HepG2 (cell line): ENCODE results near the gene ZNF414. TPM values are rescaled to one million over a fixed set of nuclear protein-coding genes. Genes with fewer than 3 reads are reported as not detected.

Experiments used
- HHEX ChIP-seq: IDR thresholded peaks from 2 replicates; pipeline ENCODE4 v1.6.1; 2016; ENCODE audit warnings: control low read depth
- HOXA3 ChIP-seq: sonication (generic); formaldehyde crosslinking; IDR thresholded peaks from 2 replicates; pipeline ENCODE4 v1.5.0; 2020; ENCODE audit warnings: missing genetic modification reagents
- KAT2B ChIP-seq: fragments of 150-350 bp; IDR thresholded peaks from 2 replicates; pipeline ENCODE4 v1.6.1; 2014; ENCODE audit warnings: low read depth, low read length, borderline replicate concordance
- MIXL1 ChIP-seq: IDR thresholded peaks from 2 replicates; pipeline ENCODE4 v1.6.1; 2016
- NR2F1 ChIP-seq, 2 experiments: fragments of 450-650 bp in 1 of 2; formaldehyde crosslinking in 1 of 2; IDR thresholded peaks; 2 replicates each; pipeline versions ENCODE4 v1.5.0 to v1.6.1; 2016 to 2020; ENCODE audit warnings: mild to moderate bottlenecking in 1 of 2, missing compliant biosample characterization in 1 of 2, missing genetic modification reagents in 1 of 2, moderate library complexity in 1 of 2
- NRL ChIP-seq: sonication (generic); formaldehyde crosslinking; IDR thresholded peaks from 2 replicates; pipeline ENCODE4 v1.5.0; 2020; ENCODE audit warnings: missing genetic modification reagents, mild to moderate bottlenecking, moderate library complexity, borderline replicate concordance
- PAWR ChIP-seq: sonication (generic); formaldehyde crosslinking; IDR thresholded peaks from 2 replicates; pipeline ENCODE4 v1.4.0; 2020; ENCODE audit warnings: missing genetic modification reagents, mild to moderate bottlenecking, borderline replicate concordance
- PHF20 ChIP-seq: sonication (generic); formaldehyde crosslinking; IDR thresholded peaks from 2 replicates; pipeline ENCODE4 v1.5.0; 2020; ENCODE audit warnings: mild to moderate bottlenecking, missing genetic modification reagents
- POLR2AphosphoS5 ChIP-seq: IDR thresholded peaks from 2 replicates; pipeline ENCODE4 v1.6.1; 2012; ENCODE audit warnings: low read depth, low read length
- ZBTB8A ChIP-seq: sonication (generic); formaldehyde crosslinking; IDR thresholded peaks from 2 replicates; pipeline ENCODE4 v1.4.0; 2020; ENCODE audit warnings: mild to moderate bottlenecking, low read depth, missing genetic modification reagents, borderline replicate concordance
- ZNF337 ChIP-seq: sonication (generic); formaldehyde crosslinking; IDR thresholded peaks from 2 replicates; pipeline ENCODE4 v1.5.1; 2020; ENCODE audit warnings: missing genetic modification reagents, low read depth, mild to moderate bottlenecking, borderline replicate concordance
- ZNF350 ChIP-seq: sonication (generic); formaldehyde crosslinking; IDR thresholded peaks from 2 replicates; pipeline ENCODE4 v1.4.0; 2020; ENCODE audit warnings: mild to moderate bottlenecking, low read depth, missing genetic modification reagents, borderline replicate concordance
- ZNF839 ChIP-seq: sonication (generic); formaldehyde crosslinking; IDR thresholded peaks from 2 replicates; pipeline ENCODE4 v1.4.0; 2020; ENCODE audit warnings: missing genetic modification reagents, mild to moderate bottlenecking, borderline replicate concordance
- ZNF879 ChIP-seq: sonication (generic); formaldehyde crosslinking; IDR thresholded peaks from 2 replicates; pipeline ENCODE4 v1.8.1; 2023; ENCODE audit warnings: missing genetic modification reagents
- polyA plus RNA-seq, 8 experiments: library from polyadenylated mRNA; depleted of rRNA in 3 of 8; stranded (reverse) in 7 of 8; unstranded in 1 of 8; fragments of >200 nt; fragmentation: Illumina TruSeq in 4 of 8; extraction: Trizol in 4 of 8; gene quantifications; 2 replicates each; pipeline versions ENCODE4 v1.2.1 to v1.2.3, GENCODE V29; 2011 to 2016; ENCODE audit warnings: low read depth in 4 of 8, missing spikeins in 1 of 8, mixed read lengths in 1 of 8; ENCODE audit not compliant: insufficient read depth in 1 of 8
- total RNA-seq, 5 experiments: library from RNA; depleted of rRNA; stranded (reverse); fragments of >200 nt; fragmentation: Illumina TruSeq; extraction: Trizol; gene quantifications; 2 replicates each; pipeline ENCODE4 v1.2.3, GENCODE V29; 2016; ENCODE audit warnings: low read depth in 1 of 5
- TF ChIP-seq, protein P1 (sequence below): sonication (generic); formaldehyde crosslinking; IDR thresholded peaks from 2 replicates; pipeline ENCODE4 v1.5.0; 2020; ENCODE audit warnings: missing genetic modification reagents
- TF ChIP-seq, protein P2 (sequence below): sonication (generic); formaldehyde crosslinking; IDR thresholded peaks from 2 replicates; pipeline ENCODE4 v1.4.0; 2020; ENCODE audit warnings: missing genetic modification reagents
- TF ChIP-seq, protein P3 (sequence below): sonication (generic); formaldehyde crosslinking; IDR thresholded peaks from 2 replicates; pipeline ENCODE4 v1.4.0; 2020; ENCODE audit warnings: missing genetic modification reagents
- TF ChIP-seq, protein P4 (sequence below), 2 experiments: sonication (generic) in 1 of 2; formaldehyde crosslinking in 1 of 2; IDR thresholded peaks; 2 replicates each; pipeline versions ENCODE4 v1.4.0 to v1.6.1; 2018 to 2020; ENCODE audit warnings: missing genetic modification reagents in 2 of 2, borderline replicate concordance in 1 of 2, low read depth in 1 of 2, mild to moderate bottlenecking in 1 of 2, missing biosample characterization in 1 of 2
- TF ChIP-seq, protein P5 (sequence below): sonication (generic); formaldehyde crosslinking; IDR thresholded peaks from 2 replicates; pipeline ENCODE4 v1.4.0; 2020; ENCODE audit warnings: missing genetic modification reagents, borderline replicate concordance

ZNF414 gene
- total and polyA plus RNA-seq, 2 of the 13 experiments (the other 11 are each of a cell fraction or from before 2014, with no cell fraction given), result 2.5 to 4.0 TPM

DNA sequence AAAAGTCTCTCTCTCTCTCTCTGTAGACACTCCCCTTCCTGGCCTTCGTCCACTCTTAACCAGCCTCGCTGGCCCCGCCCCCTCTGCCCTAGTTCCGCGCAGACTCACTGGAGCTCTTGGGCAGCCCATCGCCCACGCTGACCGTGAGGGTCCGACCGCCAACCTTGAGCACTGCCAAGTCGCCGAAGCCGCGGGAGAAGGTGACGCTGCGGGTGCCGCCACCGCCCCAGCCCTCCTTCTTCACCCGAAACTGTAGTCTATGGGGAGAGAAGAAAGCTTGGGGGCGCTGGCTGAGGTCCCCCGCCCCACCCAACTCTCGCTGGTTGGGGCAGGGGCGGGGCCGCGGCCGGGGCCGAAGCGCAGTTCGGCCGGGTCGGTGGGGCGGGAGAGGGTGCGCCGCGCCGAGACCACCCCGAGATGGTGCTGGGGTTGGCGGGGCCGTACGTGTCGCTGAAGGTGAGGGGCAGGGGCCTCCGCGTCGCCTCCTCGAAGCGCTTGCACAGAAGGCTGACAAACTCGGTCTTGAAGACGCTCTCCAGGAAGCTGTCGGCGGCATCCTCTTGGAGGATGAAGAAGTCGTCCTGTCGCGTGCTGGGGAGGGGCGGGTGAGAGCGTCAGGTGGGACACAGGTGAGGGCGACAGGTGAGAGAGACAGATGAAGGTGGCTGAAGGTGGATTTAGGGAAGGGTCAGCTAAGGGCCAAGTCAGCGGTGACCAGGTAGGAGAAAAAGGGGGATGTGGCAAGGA lies 12.6 kb upstream of the ZNF414 start (continued):
- TF ChIP-seq, protein P1, sequence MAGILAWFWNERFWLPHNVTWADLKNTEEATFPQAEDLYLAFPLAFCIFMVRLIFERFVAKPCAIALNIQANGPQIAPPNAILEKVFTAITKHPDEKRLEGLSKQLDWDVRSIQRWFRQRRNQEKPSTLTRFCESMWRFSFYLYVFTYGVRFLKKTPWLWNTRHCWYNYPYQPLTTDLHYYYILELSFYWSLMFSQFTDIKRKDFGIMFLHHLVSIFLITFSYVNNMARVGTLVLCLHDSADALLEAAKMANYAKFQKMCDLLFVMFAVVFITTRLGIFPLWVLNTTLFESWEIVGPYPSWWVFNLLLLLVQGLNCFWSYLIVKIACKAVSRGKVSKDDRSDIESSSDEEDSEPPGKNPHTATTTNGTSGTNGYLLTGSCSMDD, result no peak
- TF ChIP-seq HOXA3 (CRISPR knock-in tag) (peak; percentile 53; the same call in 1 of the 2 replicates), ZNF839 (CRISPR knock-in tag) (no peak), MIXL1 (CRISPR knock-in tag) (no peak), NR2F1 (CRISPR knock-in tag; IDR thresholded peaks at IDR 0.05) (no peak), KAT2B (no peak), ZNF337 (no peak), HHEX (no peak), PAWR (CRISPR knock-in tag) (no peak), ZNF350 (no peak), ZBTB8A (CRISPR knock-in tag) (no peak), ZNF879 (no peak), POLR2AphosphoS5 (peak; percentile 83), NRL (CRISPR knock-in tag) (no peak), PHF20 (CRISPR knock-in tag) (no peak; the same call in 1 of the 2 replicates)
- TF ChIP-seq, protein P2, sequence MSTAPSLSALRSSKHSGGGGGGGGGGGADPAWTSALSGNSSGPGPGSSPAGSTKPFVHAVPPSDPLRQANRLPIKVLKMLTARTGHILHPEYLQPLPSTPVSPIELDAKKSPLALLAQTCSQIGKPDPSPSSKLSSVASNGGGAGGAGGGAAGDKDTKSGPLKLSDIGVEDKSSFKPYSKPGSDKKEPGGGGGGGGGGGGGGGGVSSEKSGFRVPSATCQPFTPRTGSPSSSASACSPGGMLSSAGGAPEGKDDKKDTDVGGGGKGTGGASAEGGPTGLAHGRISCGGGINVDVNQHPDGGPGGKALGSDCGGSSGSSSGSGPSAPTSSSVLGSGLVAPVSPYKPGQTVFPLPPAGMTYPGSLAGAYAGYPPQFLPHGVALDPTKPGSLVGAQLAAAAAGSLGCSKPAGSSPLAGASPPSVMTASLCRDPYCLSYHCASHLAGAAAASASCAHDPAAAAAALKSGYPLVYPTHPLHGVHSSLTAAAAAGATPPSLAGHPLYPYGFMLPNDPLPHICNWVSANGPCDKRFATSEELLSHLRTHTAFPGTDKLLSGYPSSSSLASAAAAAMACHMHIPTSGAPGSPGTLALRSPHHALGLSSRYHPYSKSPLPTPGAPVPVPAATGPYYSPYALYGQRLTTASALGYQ (CRISPR knock-in tag), result no peak
- TF ChIP-seq, protein P3, sequence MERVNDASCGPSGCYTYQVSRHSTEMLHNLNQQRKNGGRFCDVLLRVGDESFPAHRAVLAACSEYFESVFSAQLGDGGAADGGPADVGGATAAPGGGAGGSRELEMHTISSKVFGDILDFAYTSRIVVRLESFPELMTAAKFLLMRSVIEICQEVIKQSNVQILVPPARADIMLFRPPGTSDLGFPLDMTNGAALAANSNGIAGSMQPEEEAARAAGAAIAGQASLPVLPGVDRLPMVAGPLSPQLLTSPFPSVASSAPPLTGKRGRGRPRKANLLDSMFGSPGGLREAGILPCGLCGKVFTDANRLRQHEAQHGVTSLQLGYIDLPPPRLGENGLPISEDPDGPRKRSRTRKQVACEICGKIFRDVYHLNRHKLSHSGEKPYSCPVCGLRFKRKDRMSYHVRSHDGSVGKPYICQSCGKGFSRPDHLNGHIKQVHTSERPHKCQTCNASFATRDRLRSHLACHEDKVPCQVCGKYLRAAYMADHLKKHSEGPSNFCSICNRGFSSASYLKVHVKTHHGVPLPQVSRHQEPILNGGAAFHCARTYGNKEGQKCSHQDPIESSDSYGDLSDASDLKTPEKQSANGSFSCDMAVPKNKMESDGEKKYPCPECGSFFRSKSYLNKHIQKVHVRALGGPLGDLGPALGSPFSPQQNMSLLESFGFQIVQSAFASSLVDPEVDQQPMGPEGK (CRISPR knock-in tag), result peak; percentile 28; the same call in 1 of the 2 replicates
- TF ChIP-seq, protein P4, sequence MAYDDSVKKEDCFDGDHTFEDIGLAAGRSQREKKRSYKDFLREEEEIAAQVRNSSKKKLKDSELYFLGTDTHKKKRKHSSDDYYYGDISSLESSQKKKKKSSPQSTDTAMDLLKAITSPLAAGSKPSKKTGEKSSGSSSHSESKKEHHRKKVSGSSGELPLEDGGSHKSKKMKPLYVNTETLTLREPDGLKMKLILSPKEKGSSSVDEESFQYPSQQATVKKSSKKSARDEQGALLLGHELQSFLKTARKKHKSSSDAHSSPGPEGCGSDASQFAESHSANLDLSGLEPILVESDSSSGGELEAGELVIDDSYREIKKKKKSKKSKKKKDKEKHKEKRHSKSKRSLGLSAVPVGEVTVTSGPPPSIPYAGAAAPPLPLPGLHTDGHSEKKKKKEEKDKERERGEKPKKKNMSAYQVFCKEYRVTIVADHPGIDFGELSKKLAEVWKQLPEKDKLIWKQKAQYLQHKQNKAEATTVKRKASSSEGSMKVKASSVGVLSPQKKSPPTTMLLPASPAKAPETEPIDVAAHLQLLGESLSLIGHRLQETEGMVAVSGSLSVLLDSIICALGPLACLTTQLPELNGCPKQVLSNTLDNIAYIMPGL (CRISPR knock-in tag; IDR thresholded peaks at IDR 0.05; ENCODE audit: borderline replicate concordance in 1 of 2, low read depth in 1 of 2), result no peak; a peak in 1 of 4 replicates
- TF ChIP-seq, protein P5, sequence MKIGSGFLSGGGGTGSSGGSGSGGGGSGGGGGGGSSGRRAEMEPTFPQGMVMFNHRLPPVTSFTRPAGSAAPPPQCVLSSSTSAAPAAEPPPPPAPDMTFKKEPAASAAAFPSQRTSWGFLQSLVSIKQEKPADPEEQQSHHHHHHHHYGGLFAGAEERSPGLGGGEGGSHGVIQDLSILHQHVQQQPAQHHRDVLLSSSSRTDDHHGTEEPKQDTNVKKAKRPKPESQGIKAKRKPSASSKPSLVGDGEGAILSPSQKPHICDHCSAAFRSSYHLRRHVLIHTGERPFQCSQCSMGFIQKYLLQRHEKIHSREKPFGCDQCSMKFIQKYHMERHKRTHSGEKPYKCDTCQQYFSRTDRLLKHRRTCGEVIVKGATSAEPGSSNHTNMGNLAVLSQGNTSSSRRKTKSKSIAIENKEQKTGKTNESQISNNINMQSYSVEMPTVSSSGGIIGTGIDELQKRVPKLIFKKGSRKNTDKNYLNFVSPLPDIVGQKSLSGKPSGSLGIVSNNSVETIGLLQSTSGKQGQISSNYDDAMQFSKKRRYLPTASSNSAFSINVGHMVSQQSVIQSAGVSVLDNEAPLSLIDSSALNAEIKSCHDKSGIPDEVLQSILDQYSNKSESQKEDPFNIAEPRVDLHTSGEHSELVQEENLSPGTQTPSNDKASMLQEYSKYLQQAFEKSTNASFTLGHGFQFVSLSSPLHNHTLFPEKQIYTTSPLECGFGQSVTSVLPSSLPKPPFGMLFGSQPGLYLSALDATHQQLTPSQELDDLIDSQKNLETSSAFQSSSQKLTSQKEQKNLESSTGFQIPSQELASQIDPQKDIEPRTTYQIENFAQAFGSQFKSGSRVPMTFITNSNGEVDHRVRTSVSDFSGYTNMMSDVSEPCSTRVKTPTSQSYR, result no peak
